ENCODE results near the gene TRMU.

TRMU gene

GRCh38 chr22:46335201-46336118 is at the start of gene TRMU:
Gene TRMU (plus strand): TSS chr22:46335714. CDS start chr22:46335765, 51 bp downstream.
- peak; percentile 19 for DNase-seq

DNA sequence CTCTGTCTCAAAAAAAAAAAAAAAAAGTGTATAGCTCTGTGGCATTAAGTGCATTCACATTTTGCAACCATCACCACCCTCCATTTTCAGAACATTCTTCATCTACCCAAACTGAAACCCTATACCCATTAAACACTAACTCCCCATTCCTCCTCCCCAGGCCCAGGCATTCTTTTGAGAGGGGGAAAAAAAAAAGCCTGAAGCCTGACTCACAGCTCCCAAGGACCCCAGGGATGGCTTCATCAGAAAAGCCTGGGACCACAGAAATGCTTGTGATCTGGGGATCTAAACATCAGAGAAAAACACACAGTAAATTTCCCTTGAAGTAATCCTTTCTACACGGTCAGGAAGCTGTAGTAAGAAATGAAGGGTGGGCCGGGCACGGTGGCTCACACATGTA is 49.5 kb upstream of the TRMU start:
- no peak for DNase-seq

DNA sequence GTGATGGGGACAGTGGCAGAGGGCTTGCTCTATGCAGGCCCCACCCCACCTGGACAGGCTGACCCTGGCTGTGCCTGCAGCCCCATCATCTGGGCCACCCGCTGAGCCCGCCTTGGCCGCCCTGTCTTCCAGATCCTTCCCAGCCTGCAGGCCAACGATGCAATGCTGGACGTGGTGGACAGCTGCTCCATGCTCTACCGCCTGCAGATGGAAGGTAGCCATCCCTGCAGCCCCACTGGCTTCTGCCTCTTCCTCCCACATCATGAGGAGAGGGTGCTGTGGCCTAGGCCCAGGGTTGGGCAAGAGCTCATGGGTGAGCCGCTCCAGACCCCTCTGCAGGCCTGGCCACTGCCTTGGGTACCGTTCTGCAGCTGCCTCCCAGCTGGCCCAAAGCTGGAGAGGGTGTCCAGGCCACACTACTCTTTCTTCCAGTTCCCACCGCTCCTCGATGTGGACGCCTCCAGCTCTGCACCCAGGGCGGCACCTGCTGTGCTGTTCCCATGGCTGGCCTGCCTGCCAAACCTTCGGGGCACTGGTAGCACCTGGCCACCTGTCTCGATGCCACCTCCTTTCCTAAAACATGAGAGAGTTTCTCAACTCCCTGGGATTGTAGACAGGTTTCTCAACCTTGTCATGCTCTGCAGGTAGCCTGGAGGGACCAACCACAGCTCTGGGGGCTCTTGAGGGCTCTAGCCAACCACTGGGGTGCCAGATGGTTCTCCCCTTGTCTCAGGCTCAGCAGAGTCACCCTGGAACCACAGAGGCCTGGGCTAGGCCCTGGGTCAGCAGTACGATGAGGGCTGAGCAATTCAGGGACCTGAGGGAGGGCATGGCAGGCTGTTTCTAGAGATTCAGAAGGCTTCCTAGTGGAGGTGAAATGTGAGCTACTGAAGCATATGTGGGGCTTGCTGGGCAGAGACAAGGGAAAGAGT is 48.3 kb upstream of the TRMU start:
- no peak for DNase-seq

DNA sequence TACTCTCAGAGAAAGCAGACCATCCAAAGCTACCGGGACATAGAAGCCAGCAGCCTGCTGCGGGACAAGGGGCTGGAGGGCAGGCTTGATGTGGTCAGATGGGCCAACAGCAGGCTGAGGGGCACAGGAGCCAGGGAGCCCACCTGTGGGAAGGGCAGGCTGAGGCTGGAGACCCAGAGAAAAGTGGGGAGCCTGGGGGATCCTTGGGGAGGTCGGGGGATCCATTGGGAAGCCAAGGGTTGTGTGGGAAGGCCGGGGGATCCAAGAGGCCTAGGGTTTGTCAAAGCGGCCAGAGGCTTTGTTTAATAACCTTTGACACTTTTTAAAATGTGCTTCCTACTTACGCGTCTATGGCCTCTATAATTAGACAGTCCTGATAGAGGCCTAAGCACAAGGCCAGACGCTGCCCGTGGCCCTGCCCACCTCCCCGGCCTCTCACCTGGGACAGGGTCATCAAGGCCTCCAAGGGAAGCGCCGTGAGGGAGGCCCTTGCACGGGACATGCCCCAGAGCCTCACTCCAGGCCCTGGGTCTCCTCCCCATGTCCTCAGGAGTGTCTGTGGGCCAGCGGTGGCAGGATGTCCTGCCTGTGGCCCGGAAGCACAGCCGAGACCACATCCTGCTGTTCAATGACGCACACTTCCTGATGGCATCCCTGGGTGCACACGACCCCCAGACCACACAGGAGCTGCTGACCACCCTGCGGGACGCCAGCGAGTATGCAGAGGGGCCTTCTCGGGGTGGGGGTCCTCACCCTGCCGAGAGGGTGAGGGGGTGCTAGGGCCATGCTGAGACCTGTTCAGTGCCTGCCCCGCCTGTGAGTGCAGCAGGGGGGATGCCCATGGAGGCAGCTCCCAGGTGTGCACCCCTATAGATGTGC is 47.4 kb upstream of the TRMU start:
- DNase-seq, result no peak

- no peak for DNase-seq
These were observed 46.7 kb upstream of the TRMU start for GRCh38 chr22:46288846-46289243.

DNA sequence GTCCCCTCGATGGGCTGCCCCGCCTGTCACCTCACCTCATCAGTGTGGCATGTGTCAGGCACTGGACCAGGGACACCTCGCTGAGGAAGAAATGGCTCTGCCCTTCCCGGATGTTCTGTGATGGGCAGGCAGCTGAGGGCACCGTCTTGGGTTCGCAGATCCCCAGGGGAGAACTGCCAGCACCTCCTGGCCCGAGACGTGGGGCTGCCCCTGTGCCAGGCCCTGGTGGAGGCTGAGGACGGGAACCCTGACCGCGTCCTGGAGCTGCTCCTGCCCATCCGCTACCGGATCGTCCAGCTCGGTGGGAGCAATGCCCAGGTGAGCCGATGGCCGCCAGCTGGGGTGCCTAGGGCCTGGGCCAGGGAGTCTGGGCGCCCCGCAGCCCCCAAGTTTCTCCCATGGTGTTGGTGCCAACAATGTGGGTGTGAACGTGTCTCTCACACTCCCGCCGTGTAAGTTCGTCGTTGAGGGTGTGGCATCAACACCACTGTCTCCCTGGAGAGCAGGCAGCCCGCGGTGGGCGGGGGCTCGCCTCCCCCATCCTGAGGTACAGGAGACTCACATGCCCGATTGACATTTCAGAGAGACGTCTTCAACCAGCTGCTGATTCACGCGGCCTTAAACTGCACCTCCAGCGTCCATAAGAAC is 46.1 kb upstream of the TRMU start:
- DNase-seq, result no peak

GRCh38 chr22:46290121-46290842 is 45.2 kb upstream of the TRMU start:
- DNase-seq, result no peak

GRCh38 chr22:46290843-46291785 is 44.4 kb upstream of the TRMU start:
- no peak for DNase-seq

DNA sequence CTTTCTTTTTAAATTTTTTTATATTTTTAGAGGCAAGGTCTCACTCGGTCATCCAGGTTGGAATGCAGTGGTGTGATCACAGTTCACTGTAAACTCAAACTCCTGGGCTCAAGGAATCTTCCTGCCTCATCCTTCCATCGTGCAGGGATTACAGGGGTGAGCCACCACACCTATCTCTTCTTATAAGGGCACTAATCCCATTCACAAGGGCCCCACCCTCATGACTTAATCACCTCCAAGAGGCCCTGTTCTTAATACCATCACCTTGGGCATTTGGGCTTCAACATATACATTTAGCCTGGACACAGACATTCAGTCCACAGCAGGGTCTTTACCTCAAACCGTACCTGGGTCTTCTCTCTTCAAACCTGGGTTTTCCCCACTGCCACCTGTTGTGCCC is 43.3 kb upstream of the TRMU start:
- DNase-seq, result no peak

- no peak for DNase-seq
These were observed 42.8 kb upstream of the TRMU start for GRCh38 chr22:46292732-46293131.

DNA sequence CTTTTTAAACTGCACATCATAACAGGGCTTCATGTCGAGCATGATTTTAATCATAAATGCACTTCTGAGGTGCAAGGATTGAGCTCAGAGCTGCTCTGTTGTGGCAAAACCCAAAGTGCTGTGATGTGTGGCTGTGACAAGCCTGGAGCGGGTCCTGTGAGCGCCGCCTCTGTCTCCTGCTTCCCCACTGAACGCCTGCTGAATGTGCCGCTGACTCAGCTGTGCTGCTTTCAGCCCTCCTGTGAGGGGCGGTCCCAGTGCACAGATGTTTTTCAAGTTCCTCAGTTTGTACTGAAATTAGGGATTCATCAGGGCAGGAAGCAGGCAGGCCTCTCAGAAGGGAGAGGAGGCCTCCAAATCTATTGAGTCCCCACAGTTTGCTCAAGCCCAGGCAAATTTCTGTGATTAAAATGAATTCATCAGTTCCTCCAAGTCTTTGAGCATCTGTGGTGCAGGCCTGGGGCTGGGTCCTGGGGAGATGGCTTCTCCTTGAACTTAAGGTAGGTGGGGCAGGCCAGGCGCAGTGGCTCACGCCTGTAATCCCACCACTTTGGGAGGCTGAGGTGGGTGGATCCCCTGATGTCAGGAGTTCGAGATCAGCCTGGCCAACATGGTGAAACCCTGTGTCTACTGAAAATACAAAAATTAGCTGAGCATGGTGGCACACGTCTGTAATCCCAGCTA is 41.8 kb upstream of the TRMU start:
- DNase-seq, result no peak

DNA sequence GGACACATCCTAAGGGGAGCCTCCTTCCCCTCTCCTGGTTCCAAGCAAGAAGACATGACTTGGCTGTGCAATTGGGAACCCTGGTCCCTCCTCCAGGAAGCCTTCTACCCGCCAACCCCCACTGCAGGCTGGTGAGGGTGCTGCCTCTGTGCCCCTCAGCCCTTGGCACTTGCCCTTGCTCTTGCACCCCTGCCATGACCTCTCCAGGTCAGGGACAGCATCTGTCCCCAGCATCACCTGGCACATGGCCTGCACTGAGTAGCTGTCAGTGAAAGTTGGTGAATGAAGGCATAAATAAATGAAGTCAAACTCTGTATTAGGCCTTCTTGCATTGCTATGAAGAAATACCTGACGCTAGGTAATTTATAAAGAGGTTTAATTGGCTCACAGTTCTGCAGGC is 40.7 kb upstream of the TRMU start:
- DNase-seq, result no peak

DNA sequence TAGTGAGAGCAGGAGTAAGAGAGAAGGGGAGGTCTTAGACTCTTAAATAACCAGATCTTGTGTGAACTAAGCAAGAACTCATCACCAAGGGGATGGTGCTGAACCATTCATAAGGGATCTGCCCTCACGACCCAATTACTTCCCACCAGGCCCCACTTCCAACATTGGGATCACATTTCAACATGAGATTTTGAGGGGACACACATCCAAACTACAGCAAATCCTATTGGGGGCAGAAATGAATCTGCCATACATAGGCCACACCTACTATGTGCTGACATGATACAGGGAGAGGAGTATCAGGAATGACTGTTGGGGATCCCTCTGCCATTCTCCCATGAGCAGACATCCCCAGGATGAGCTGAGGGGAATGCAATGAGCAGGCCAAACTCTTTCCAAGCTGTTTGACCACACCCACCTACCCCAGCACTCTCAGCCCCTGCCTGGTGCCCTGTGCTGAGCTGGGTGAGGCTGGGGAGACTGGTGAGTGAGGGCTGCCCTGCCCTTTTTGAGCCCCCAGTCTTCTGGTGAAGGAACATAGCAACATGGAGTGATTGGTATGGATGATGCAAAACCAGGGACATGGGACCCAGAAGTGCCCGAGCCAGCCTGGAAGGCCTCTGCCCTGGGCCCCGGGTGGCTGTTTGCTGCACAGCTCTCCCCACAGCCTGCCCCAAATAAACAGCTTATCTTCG is 40.1 kb upstream of the TRMU start:
- no peak for DNase-seq

DNA sequence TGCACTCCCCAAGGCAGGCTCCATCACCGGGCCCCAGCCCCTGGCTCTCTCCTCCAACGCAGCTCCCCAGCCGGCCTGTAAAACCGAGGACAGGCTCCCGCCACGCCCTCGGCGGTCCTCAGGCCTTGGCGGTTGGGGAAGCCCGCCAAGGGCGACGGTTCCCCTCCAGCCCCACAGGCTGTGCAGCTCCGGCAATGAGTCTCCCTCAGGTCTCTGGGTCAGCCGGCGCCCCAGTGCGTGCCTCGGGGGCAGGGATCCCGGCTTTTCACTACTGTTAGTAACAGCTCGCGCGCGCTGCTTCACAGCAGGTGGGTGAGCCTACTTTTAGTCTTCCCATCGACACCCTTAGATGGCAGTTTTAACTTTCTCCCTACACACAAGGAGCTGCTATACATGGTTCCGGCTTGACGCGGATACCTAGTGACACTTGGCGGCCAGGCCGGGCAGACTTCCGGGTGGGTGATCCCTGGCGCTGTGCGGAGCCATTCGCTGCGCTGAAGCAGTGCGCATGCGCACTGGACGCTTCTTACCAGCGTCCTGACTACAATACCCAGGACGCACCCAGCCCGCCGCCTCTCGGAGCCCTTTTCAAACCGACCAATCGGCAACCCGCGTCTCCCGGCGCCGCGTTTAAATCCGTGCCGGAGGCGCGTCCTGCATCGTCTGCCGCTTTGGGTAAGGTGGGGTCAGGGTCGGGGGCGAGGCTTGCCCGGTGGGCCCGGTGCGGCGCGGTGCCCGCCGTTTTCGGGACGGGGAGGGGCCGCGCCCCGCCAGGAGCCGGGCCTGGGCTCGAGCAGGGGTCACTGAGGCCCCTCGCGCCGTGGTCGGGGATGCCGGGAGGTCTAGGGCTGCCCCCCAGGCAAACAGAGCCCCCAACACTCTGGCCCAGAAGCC is 39.0 kb upstream of the TRMU start, which contains the start of gene GTSE1:
TSS of gene GTSE1 (plus strand) at position 614 of the 894 bp plus-strand sequence. CDS start 531 bp downstream, outside the sequence.
- peak; percentile 84 for DNase-seq

GRCh38 chr22:46297151-46297812 is 38.2 kb upstream of the TRMU start:
- DNase-seq, result no peak

- DNase-seq, result no peak
These were observed 36.4 kb upstream of the TRMU start for GRCh38 chr22:46299101-46299500.

- no peak for DNase-seq
These were observed 35.0 kb upstream of the TRMU start for GRCh38 chr22:46300491-46300890.
